ENCODE data around the gene CDC25B. TPM values are rescaled to one million over a fixed set of nuclear protein-coding genes. Genes with fewer than 3 reads are reported as not detected.

Gene CDC25B
- total and polyA plus RNA-seq, 4 donors: 4.4 to 12.9 (median 9.2) TPM

DNA sequence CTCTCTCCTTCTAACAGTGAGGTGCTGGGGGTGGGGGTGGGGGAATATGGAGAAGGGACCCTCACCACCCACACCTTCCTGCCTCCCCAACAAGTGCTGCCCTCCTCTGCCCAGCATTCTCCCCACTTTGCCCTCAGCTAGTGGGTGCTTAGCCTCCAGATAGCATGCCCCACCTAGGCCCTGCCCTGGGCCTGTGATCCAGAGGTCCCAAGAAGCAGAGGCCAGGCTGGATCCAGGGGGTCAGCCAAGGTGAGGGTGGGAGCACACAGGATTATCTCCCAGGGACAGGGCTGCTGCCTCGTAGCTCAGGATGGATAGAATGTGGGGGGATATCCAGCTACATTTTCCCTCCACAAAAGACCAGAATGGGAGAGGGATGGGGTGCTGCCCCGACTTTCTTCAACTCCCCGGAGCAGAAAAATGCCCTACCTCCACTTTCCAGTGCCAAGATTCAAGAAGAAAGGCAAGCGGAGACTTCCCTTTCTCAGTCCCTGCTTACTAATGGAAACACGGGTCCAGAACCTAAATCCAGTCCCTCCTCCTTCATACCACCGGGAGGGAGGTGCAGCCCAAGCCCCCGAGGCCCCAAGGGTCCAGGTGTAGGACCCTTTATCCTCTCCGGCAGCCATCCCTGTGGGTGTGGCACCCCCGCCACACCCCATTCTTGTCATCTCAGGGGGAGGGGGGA, 29.5 kb upstream of the CDC25B start:
- WGBS: 58% methylated on average over 9 of the region's 9 CpGs
- TF ChIP-seq, protein P1, sequence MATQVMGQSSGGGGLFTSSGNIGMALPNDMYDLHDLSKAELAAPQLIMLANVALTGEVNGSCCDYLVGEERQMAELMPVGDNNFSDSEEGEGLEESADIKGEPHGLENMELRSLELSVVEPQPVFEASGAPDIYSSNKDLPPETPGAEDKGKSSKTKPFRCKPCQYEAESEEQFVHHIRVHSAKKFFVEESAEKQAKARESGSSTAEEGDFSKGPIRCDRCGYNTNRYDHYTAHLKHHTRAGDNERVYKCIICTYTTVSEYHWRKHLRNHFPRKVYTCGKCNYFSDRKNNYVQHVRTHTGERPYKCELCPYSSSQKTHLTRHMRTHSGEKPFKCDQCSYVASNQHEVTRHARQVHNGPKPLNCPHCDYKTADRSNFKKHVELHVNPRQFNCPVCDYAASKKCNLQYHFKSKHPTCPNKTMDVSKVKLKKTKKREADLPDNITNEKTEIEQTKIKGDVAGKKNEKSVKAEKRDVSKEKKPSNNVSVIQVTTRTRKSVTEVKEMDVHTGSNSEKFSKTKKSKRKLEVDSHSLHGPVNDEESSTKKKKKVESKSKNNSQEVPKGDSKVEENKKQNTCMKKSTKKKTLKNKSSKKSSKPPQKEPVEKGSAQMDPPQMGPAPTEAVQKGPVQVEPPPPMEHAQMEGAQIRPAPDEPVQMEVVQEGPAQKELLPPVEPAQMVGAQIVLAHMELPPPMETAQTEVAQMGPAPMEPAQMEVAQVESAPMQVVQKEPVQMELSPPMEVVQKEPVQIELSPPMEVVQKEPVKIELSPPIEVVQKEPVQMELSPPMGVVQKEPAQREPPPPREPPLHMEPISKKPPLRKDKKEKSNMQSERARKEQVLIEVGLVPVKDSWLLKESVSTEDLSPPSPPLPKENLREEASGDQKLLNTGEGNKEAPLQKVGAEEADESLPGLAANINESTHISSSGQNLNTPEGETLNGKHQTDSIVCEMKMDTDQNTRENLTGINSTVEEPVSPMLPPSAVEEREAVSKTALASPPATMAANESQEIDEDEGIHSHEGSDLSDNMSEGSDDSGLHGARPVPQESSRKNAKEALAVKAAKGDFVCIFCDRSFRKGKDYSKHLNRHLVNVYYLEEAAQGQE (IDR thresholded peaks at IDR 0.05): no peak
- TF ChIP-seq NR2F2 (IDR thresholded peaks at IDR 0.05): no peak
- TF ChIP-seq CTCF (IDR thresholded peaks at IDR 0.05; ENCODE audit: low read depth, low read length, missing input control): no peak
- TF ChIP-seq GABPA (IDR thresholded peaks at IDR 0.05 in 1 of 2, conservative IDR thresholded peaks at IDR 0.05 in 1 of 2): no peak
- TF ChIP-seq SP1 (IDR thresholded peaks at IDR 0.05): no peak
- no peak for TF ChIP-seq FOXA1 (IDR thresholded peaks at IDR 0.05)
- TF ChIP-seq YY1 (IDR thresholded peaks at IDR 0.05): no peak
- TF ChIP-seq ATF3 (IDR thresholded peaks at IDR 0.05): no peak
- peaks cover 3 to 19% (median 14%) of the 10 kb centered on the region in 4 donors for H3K4me1 ChIP-seq (ENCODE audit: control insufficient read depth in 4 of 4, insufficient read depth in 4 of 4, low read length in 3 of 4)

GRCh38 chr20:3767110-3767426, 29.0 kb upstream of the CDC25B start:
- Histone ChIP-seq H3K36me3 (ENCODE audit: control insufficient read depth in 4 of 4, insufficient read depth in 3 of 4, low read depth in 1 of 4, low read length in 3 of 4) (no peaks in the 10 kb centered on the region), H3K4me3 (ENCODE audit: low read depth in 1 of 3, low read length in 3 of 3) (peak overlapping the region; percentile 43 to 58 (median 47)), H3K27me3 (ENCODE audit: control insufficient read depth in 4 of 4, insufficient read depth in 4 of 4, low read length in 3 of 4) (no peaks in the 10 kb centered on the region), H3K9me3 (ENCODE audit: control insufficient read depth in 4 of 4, low read length in 3 of 4) (no peaks in the 10 kb centered on the region), H3K27ac (ENCODE audit: low read depth in 1 of 2, low read length in 2 of 2) (no peak overlapping the region), H3K9ac (ENCODE audit: low read depth in 1 of 2, low read length in 2 of 2) (peak overlapping the region in 1 of 2 donors; percentile 17), H3K4me1 (ENCODE audit: control insufficient read depth in 4 of 4, insufficient read depth in 4 of 4, low read length in 3 of 4) (peaks cover 3 to 19% (median 14%) of the 10 kb centered on the region in 4 donors)
- 14% methylated on average over 21 of the region's 21 CpGs for WGBS
- DNase-seq (ENCODE audit: low spot score): no peak
- no peak for TF ChIP-seq FOXA2 (IDR thresholded peaks at IDR 0.05)
- no peak for TF ChIP-seq HNF4A (conservative IDR thresholded peaks at IDR 0.05)
- TF ChIP-seq CTCF (IDR thresholded peaks at IDR 0.05; ENCODE audit: low read depth, low read length, missing input control): no peak
- no peak for TF ChIP-seq SP1 (IDR thresholded peaks at IDR 0.05)
- TF ChIP-seq RAD21 (IDR thresholded peaks at IDR 0.05): no peak
- TF ChIP-seq EGR1 (IDR thresholded peaks at IDR 0.05; ENCODE audit: low read depth in 2 of 2): no peak
- no peak for TF ChIP-seq TAF1 (conservative IDR thresholded peaks at IDR 0.05)
- TF ChIP-seq ZBTB33 (IDR thresholded peaks at IDR 0.05): no peak
- TF ChIP-seq, protein P1 (IDR thresholded peaks at IDR 0.05): no peak
- TF ChIP-seq JUND (IDR thresholded peaks at IDR 0.05): no peak
- no peak for TF ChIP-seq HNF4G (IDR thresholded peaks at IDR 0.05)
- TF ChIP-seq GABPA (IDR thresholded peaks at IDR 0.05 in 1 of 2, conservative IDR thresholded peaks at IDR 0.05 in 1 of 2): no peak
- no peak for TF ChIP-seq YY1 (IDR thresholded peaks at IDR 0.05)
- TF ChIP-seq MAX (IDR thresholded peaks at IDR 0.05): no peak
- no peak for TF ChIP-seq NR2F2 (IDR thresholded peaks at IDR 0.05)

More for the DNA sequence above, 29.5 kb upstream of the CDC25B start:
- peak; percentile 62 for DNase-seq (ENCODE audit: low spot score)
- Histone ChIP-seq H3K4me3 (ENCODE audit: low read depth in 1 of 3, low read length in 3 of 3) (peak overlapping the region in 1 of 3 donors; percentile 58), H3K27me3 (ENCODE audit: control insufficient read depth in 4 of 4, insufficient read depth in 4 of 4, low read length in 3 of 4) (no peaks in the 10 kb centered on the region), H3K9me3 (ENCODE audit: control insufficient read depth in 4 of 4, low read length in 3 of 4) (no peaks in the 10 kb centered on the region), H3K36me3 (ENCODE audit: control insufficient read depth in 4 of 4, insufficient read depth in 3 of 4, low read depth in 1 of 4, low read length in 3 of 4) (no peaks in the 10 kb centered on the region), H3K27ac (ENCODE audit: low read depth in 1 of 2, low read length in 2 of 2) (no peak overlapping the region), H3K9ac (ENCODE audit: low read depth in 1 of 2, low read length in 2 of 2) (no peak overlapping the region)
